Uterus (tissue), 4 donors: ENCODE data around the gene ISCA2. TPM values are rescaled to one million over a fixed set of nuclear protein-coding genes. Genes with fewer than 3 reads are reported as not detected.

Source experiments
- DNase-seq, 2 donors: peaks; one replicate each; pipeline ENCODE4 v3.0.0-alpha.2; 2019 to 2020
- H3K27ac ChIP-seq, 2 donors: fragments of 200-600 bp; sonication (generic); 1 replicate in 1 of 2; 2 replicates in 1 of 2; pipeline ENCODE4 v1.5.1; 2016 to 2018
- H3K27me3 ChIP-seq, 2 donors: fragments of 200-600 bp; sonication (generic); one replicate each; pipeline ENCODE4 v1.5.1; 2018 to 2019; ENCODE audit warnings: control low read depth in 1 of 2
- H3K36me3 ChIP-seq, 2 donors: fragments of 200-600 bp; sonication (generic); one replicate each; pipeline ENCODE4 v1.5.1; 2019; ENCODE audit warnings: control low read depth in 1 of 2
- H3K4me1 ChIP-seq, 2 donors: fragments of 200-600 bp; sonication (generic); one replicate each; pipeline ENCODE4 v1.5.1; 2018 to 2019; ENCODE audit warnings: control low read depth in 1 of 2
- H3K4me3 ChIP-seq, 2 donors: fragments of 200-600 bp; sonication (generic); 1 replicate in 1 of 2; 2 replicates in 1 of 2; pipeline ENCODE4 v1.5.1; 2018 to 2019; ENCODE audit warnings: mild to moderate bottlenecking in 1 of 2
- H3K9me3 ChIP-seq, 2 donors: fragments of 200-600 bp; sonication (generic); one replicate each; pipeline ENCODE4 v1.5.1; 2019; ENCODE audit warnings: control low read depth in 1 of 2
- CTCF ChIP-seq, 4 experiments: fragments of 200-600 bp in 2 of 4; fragments of 450-650 bp in 2 of 4; sonication (generic) in 2 of 4; IDR thresholded peaks; one replicate each; pipeline ENCODE4 v1.5.1; 2016 to 2019; ENCODE audit warnings: antibody characterized with exemption in 4 of 4, mild to moderate bottlenecking in 2 of 4, moderate library complexity in 1 of 4
- POLR2A ChIP-seq, 2 donors: fragments of 450-650 bp; IDR thresholded peaks; one replicate each; pipeline ENCODE4 v1.6.1; 2016; ENCODE audit warnings: antibody characterized with exemption in 2 of 2, mild to moderate bottlenecking in 1 of 2, moderate library complexity in 1 of 2
- intact Hi-C: fragments of 100-400 bp; cut with DNase I; formaldehyde crosslinking; loops from one replicate; pipeline ENCODE4 v1.15.1; 2023; ENCODE audit warnings: low total_unique reads
- total RNA-seq, 4 donors: library from RNA; depleted of rRNA in 3 of 4; stranded (reverse); fragments of >200 nt in 3 of 4; gene quantifications; one replicate each; pipeline versions ENCODE4 v1.1.0 to v1.2.4, GENCODE V29; 2014 to 2023
- donor health status: DM: yes; HTN: yes; CAD: no.

The ISCA2 gene
- total RNA-seq, 4 donors from 2014 or later: 1.0 to 22.2 (median 11.0) TPM

- DNase-seq: no peak
- Histone ChIP-seq H3K9me3 (no peaks in the 10 kb centered on the region), H3K4me1 (no peaks in the 10 kb centered on the region), H3K27me3 (no peaks in the 10 kb centered on the region), H3K27ac (no peak overlapping the region), H3K4me3 (no peak overlapping the region), H3K36me3 (no peaks in the 10 kb centered on the region)
- no peak for TF ChIP-seq POLR2A (IDR thresholded peaks at IDR 0.05)
- TF ChIP-seq CTCF (IDR thresholded peaks at IDR 0.05): no peak
- intact Hi-C loops: no loop called here
Measured at GRCh38 chr14:74528406-74528805, 34.8 kb downstream of the ISCA2 start.

GRCh38 chr14:74528886-74529285 lies 35.3 kb downstream of the ISCA2 start:
- no peaks in the 10 kb centered on the region for H3K36me3 ChIP-seq
- H3K27me3 ChIP-seq: no peaks in the 10 kb centered on the region
- no peak for DNase-seq
- intact Hi-C loops: no loop called here
- H3K4me1 ChIP-seq: no peaks in the 10 kb centered on the region
- no peaks in the 10 kb centered on the region for H3K9me3 ChIP-seq
- no peak overlapping the region for H3K4me3 ChIP-seq
- TF ChIP-seq CTCF (IDR thresholded peaks at IDR 0.05) (no peak), POLR2A (IDR thresholded peaks at IDR 0.05) (no peak)
- H3K27ac ChIP-seq: no peak overlapping the region

- no peak for TF ChIP-seq CTCF (IDR thresholded peaks at IDR 0.05)
- no peak for TF ChIP-seq POLR2A (IDR thresholded peaks at IDR 0.05)
- H3K4me1 ChIP-seq: no peaks in the 10 kb centered on the region
- no peaks in the 10 kb centered on the region for H3K36me3 ChIP-seq
- no peak for DNase-seq
- no peak overlapping the region for H3K4me3 ChIP-seq
- no peaks in the 10 kb centered on the region for H3K27me3 ChIP-seq
- H3K27ac ChIP-seq: no peak overlapping the region
- intact Hi-C loops: no loop called here
- H3K9me3 ChIP-seq: no peaks in the 10 kb centered on the region
Measured at GRCh38 chr14:74531006-74531405, 37.4 kb downstream of the ISCA2 start.

GRCh38 chr14:74531467-74531866 lies 37.9 kb downstream of the ISCA2 start:
- intact Hi-C loops: no loop called here
- H3K36me3 ChIP-seq: no peaks in the 10 kb centered on the region
- no peak overlapping the region for H3K4me3 ChIP-seq
- TF ChIP-seq CTCF (IDR thresholded peaks at IDR 0.05): no peak
- no peak for TF ChIP-seq POLR2A (IDR thresholded peaks at IDR 0.05)
- no peaks in the 10 kb centered on the region for H3K27me3 ChIP-seq
- H3K27ac ChIP-seq: no peak overlapping the region
- no peaks in the 10 kb centered on the region for H3K9me3 ChIP-seq
- DNase-seq: no peak
- no peaks in the 10 kb centered on the region for H3K4me1 ChIP-seq

GRCh38 chr14:74532246-74532645 lies 38.7 kb downstream of the ISCA2 start:
- TF ChIP-seq POLR2A (IDR thresholded peaks at IDR 0.05) (no peak), CTCF (IDR thresholded peaks at IDR 0.05) (no peak)
- intact Hi-C loops: no loop called here
- no peak overlapping the region for H3K27ac ChIP-seq
- no peak for DNase-seq
- no peaks in the 10 kb centered on the region for H3K27me3 ChIP-seq
- no peak overlapping the region for H3K4me3 ChIP-seq
- H3K4me1 ChIP-seq: no peaks in the 10 kb centered on the region
- no peaks in the 10 kb centered on the region for H3K36me3 ChIP-seq
- H3K9me3 ChIP-seq: no peaks in the 10 kb centered on the region
